ENCODE measurements around the gene OSMR.

The OSMR gene

GRCh38 chr5:38889424-38889823 is 43.6 kb downstream of the OSMR start:
- no peaks in the 10 kb centered on the region for H3K27me3 ChIP-seq (ENCODE audit: insufficient read depth, low read length)
- no peak overlapping the region for H4K12ac ChIP-seq (ENCODE audit: low read depth, low read length)
- H2AFZ ChIP-seq (ENCODE audit: insufficient read depth, low read length, poor library complexity): no peak overlapping the region
- H3K4me3 ChIP-seq (ENCODE audit: low read depth, low read length): no peak overlapping the region
- no peak overlapping the region for H2BK120ac ChIP-seq (ENCODE audit: insufficient read depth, low read length, poor library complexity)
- no peaks in the 10 kb centered on the region for H3K79me2 ChIP-seq (ENCODE audit: control insufficient read depth, insufficient read depth, low read length, poor library complexity)
- DNase-seq: no peak
- no peak overlapping the region for H4K8ac ChIP-seq (ENCODE audit: low read depth, low read length)
- H3K9me3 ChIP-seq (ENCODE audit: insufficient read depth, low read depth, low read length): peaks cover 2% of the 10 kb centered on the region
- no peak overlapping the region for H2AK5ac ChIP-seq (ENCODE audit: low read length)
- H3K4me1 ChIP-seq (ENCODE audit: control insufficient read depth in 1 of 2, insufficient read depth in 2 of 2, low read length in 2 of 2): no peaks in the 10 kb centered on the region
- H3K23ac ChIP-seq (ENCODE audit: low read length): no peak overlapping the region
- H3K27ac ChIP-seq (ENCODE audit: low read depth, low read length): no peak overlapping the region
- H3K79me1 ChIP-seq (ENCODE audit: low read length): no peaks in the 10 kb centered on the region
- no peak overlapping the region for H3K18ac ChIP-seq (ENCODE audit: low read length)
- no peak overlapping the region for H2BK12ac ChIP-seq (ENCODE audit: low read length)
- H3K4me2 ChIP-seq (ENCODE audit: low read length): no peak overlapping the region
- no peak overlapping the region for H2BK5ac ChIP-seq (ENCODE audit: low read depth, low read length, poor library complexity)
- H3K9ac ChIP-seq (ENCODE audit: low read length): no peak overlapping the region
- no CpG with 5 or more reads among the region's 1 CpG for WGBS (ENCODE audit: extremely low coverage, insufficient coverage, insufficient read length)
- peaks cover 0 to 11% of the 10 kb centered on the region in 2 experiments for H3K36me3 ChIP-seq (ENCODE audit: control insufficient read depth in 1 of 2, insufficient read depth in 2 of 2, low read length in 2 of 2)
- H4K91ac ChIP-seq (ENCODE audit: low read depth, low read length): no peak overlapping the region
- no peak overlapping the region for H3K4ac ChIP-seq (ENCODE audit: low read depth, low read length)
- H3K14ac ChIP-seq (ENCODE audit: low read length): no peak overlapping the region

GRCh38 chr5:38891563-38891962 is 45.8 kb downstream of the OSMR start:
- Histone ChIP-seq H3K4me2 (ENCODE audit: low read length) (no peak overlapping the region), H3K79me1 (ENCODE audit: low read length) (no peaks in the 10 kb centered on the region), H3K27me3 (ENCODE audit: insufficient read depth, low read length) (no peaks in the 10 kb centered on the region), H3K4me3 (ENCODE audit: low read depth, low read length) (no peak overlapping the region), H3K9me3 (ENCODE audit: insufficient read depth, low read depth, low read length) (peaks cover 2% of the 10 kb centered on the region), H2AK5ac (ENCODE audit: low read length) (no peak overlapping the region), H3K4ac (ENCODE audit: low read depth, low read length) (no peak overlapping the region), H3K14ac (ENCODE audit: low read length) (no peak overlapping the region), H3K36me3 (ENCODE audit: control insufficient read depth in 1 of 2, insufficient read depth in 2 of 2, low read length in 2 of 2) (peaks cover 0 to 3% of the 10 kb centered on the region in 2 experiments), H4K8ac (ENCODE audit: low read depth, low read length) (no peak overlapping the region), H3K79me2 (ENCODE audit: control insufficient read depth, insufficient read depth, low read length, poor library complexity) (no peaks in the 10 kb centered on the region), H3K23ac (ENCODE audit: low read length) (no peak overlapping the region), H2AFZ (ENCODE audit: insufficient read depth, low read length, poor library complexity) (no peak overlapping the region), H3K27ac (ENCODE audit: low read depth, low read length) (no peak overlapping the region), H3K4me1 (ENCODE audit: control insufficient read depth in 1 of 2, insufficient read depth in 2 of 2, low read length in 2 of 2) (no peaks in the 10 kb centered on the region), H4K91ac (ENCODE audit: low read depth, low read length) (no peak overlapping the region), H2BK5ac (ENCODE audit: low read depth, low read length, poor library complexity) (no peak overlapping the region), H2BK12ac (ENCODE audit: low read length) (no peak overlapping the region), H4K12ac (ENCODE audit: low read depth, low read length) (no peak overlapping the region), H3K9ac (ENCODE audit: low read length) (no peak overlapping the region), H3K18ac (ENCODE audit: low read length) (no peak overlapping the region), H2BK120ac (ENCODE audit: insufficient read depth, low read length, poor library complexity) (no peak overlapping the region)
- no peak for DNase-seq
- no CpG with 5 or more reads among the region's 6 CpGs for WGBS (ENCODE audit: extremely low coverage, insufficient coverage, insufficient read length)

GRCh38 chr5:38892363-38892762 is 46.6 kb downstream of the OSMR start:
- Histone ChIP-seq H2AFZ (ENCODE audit: insufficient read depth, low read length, poor library complexity) (no peak overlapping the region), H4K91ac (ENCODE audit: low read depth, low read length) (no peak overlapping the region), H2BK5ac (ENCODE audit: low read depth, low read length, poor library complexity) (no peak overlapping the region), H2AK5ac (ENCODE audit: low read length) (no peak overlapping the region), H3K9ac (ENCODE audit: low read length) (no peak overlapping the region), H3K4me2 (ENCODE audit: low read length) (no peak overlapping the region), H4K8ac (ENCODE audit: low read depth, low read length) (no peak overlapping the region), H3K36me3 (ENCODE audit: control insufficient read depth in 1 of 2, insufficient read depth in 2 of 2, low read length in 2 of 2) (peaks cover 0 to 3% of the 10 kb centered on the region in 2 experiments), H3K18ac (ENCODE audit: low read length) (no peak overlapping the region), H3K27ac (ENCODE audit: low read depth, low read length) (no peak overlapping the region), H3K4me3 (ENCODE audit: low read depth, low read length) (no peak overlapping the region), H3K9me3 (ENCODE audit: insufficient read depth, low read depth, low read length) (peaks cover 2% of the 10 kb centered on the region), H3K14ac (ENCODE audit: low read length) (no peak overlapping the region), H2BK120ac (ENCODE audit: insufficient read depth, low read length, poor library complexity) (no peak overlapping the region), H3K4ac (ENCODE audit: low read depth, low read length) (no peak overlapping the region), H3K79me1 (ENCODE audit: low read length) (no peaks in the 10 kb centered on the region), H2BK12ac (ENCODE audit: low read length) (no peak overlapping the region), H3K23ac (ENCODE audit: low read length) (no peak overlapping the region), H4K12ac (ENCODE audit: low read depth, low read length) (no peak overlapping the region), H3K4me1 (ENCODE audit: control insufficient read depth in 1 of 2, insufficient read depth in 2 of 2, low read length in 2 of 2) (no peaks in the 10 kb centered on the region), H3K27me3 (ENCODE audit: insufficient read depth, low read length) (no peaks in the 10 kb centered on the region), H3K79me2 (ENCODE audit: control insufficient read depth, insufficient read depth, low read length, poor library complexity) (no peaks in the 10 kb centered on the region)
- DNase-seq: no peak
- WGBS (ENCODE audit: extremely low coverage, insufficient coverage, insufficient read length): no CpG with 5 or more reads among the region's 3 CpGs

GRCh38 chr5:38896760-38897159 is 50.9 kb downstream of the OSMR start:
- no peak overlapping the region for H3K23ac ChIP-seq (ENCODE audit: low read length)
- H2BK12ac ChIP-seq (ENCODE audit: low read length): no peak overlapping the region
- no peak overlapping the region for H4K12ac ChIP-seq (ENCODE audit: low read depth, low read length)
- no peaks in the 10 kb centered on the region for H3K27me3 ChIP-seq (ENCODE audit: insufficient read depth, low read length)
- no CpG with 5 or more reads among the region's 3 CpGs for WGBS (ENCODE audit: extremely low coverage, insufficient coverage, insufficient read length)
- H2BK120ac ChIP-seq (ENCODE audit: insufficient read depth, low read length, poor library complexity): no peak overlapping the region
- no peak overlapping the region for H2AK5ac ChIP-seq (ENCODE audit: low read length)
- H3K4me1 ChIP-seq (ENCODE audit: control insufficient read depth in 1 of 2, insufficient read depth in 2 of 2, low read length in 2 of 2): no peaks in the 10 kb centered on the region
- no peak overlapping the region for H3K4me3 ChIP-seq (ENCODE audit: low read depth, low read length)
- H4K8ac ChIP-seq (ENCODE audit: low read depth, low read length): no peak overlapping the region
- no peak overlapping the region for H2AFZ ChIP-seq (ENCODE audit: insufficient read depth, low read length, poor library complexity)
- H3K79me1 ChIP-seq (ENCODE audit: low read length): no peaks in the 10 kb centered on the region
- H3K9ac ChIP-seq (ENCODE audit: low read length): no peak overlapping the region
- no peak overlapping the region for H3K27ac ChIP-seq (ENCODE audit: low read depth, low read length)
- H3K36me3 ChIP-seq (ENCODE audit: control insufficient read depth in 1 of 2, insufficient read depth in 2 of 2, low read length in 2 of 2): no peaks in the 10 kb centered on the region
- H2BK5ac ChIP-seq (ENCODE audit: low read depth, low read length, poor library complexity): no peak overlapping the region
- H3K4ac ChIP-seq (ENCODE audit: low read depth, low read length): no peak overlapping the region
- no peak for DNase-seq
- no peak overlapping the region for H3K4me2 ChIP-seq (ENCODE audit: low read length)
- no peak overlapping the region for H3K14ac ChIP-seq (ENCODE audit: low read length)
- H3K9me3 ChIP-seq (ENCODE audit: insufficient read depth, low read depth, low read length): peaks cover 2% of the 10 kb centered on the region
- no peaks in the 10 kb centered on the region for H3K79me2 ChIP-seq (ENCODE audit: control insufficient read depth, insufficient read depth, low read length, poor library complexity)
- no peak overlapping the region for H4K91ac ChIP-seq (ENCODE audit: low read depth, low read length)
- no peak overlapping the region for H3K18ac ChIP-seq (ENCODE audit: low read length)

All from trophoblast cell (in vitro differentiated cells and primary cell).